Measurements from ENCODE around the gene CHMP6.

DNA sequence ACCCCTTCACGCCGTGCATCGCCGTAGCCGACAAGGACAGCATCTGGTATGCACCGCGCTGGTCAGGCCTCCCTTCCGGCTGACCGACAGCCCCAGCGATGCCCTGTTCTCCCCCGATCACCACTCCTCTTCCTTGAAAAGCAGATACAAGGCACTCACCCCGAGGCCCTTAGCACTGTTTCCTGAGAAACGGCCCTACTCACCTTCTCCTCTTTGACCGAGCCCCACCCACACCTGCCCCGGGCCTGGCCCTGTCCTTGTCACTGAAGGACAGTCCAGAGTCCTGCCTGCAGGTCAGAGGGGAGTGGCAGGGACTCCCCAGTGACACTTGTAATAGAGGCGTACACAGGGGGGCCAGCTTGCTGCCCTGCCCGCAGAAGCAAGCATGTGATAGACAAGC is 45.9 kb upstream of the CHMP6 start:
- TF ChIP-seq, protein P1, sequence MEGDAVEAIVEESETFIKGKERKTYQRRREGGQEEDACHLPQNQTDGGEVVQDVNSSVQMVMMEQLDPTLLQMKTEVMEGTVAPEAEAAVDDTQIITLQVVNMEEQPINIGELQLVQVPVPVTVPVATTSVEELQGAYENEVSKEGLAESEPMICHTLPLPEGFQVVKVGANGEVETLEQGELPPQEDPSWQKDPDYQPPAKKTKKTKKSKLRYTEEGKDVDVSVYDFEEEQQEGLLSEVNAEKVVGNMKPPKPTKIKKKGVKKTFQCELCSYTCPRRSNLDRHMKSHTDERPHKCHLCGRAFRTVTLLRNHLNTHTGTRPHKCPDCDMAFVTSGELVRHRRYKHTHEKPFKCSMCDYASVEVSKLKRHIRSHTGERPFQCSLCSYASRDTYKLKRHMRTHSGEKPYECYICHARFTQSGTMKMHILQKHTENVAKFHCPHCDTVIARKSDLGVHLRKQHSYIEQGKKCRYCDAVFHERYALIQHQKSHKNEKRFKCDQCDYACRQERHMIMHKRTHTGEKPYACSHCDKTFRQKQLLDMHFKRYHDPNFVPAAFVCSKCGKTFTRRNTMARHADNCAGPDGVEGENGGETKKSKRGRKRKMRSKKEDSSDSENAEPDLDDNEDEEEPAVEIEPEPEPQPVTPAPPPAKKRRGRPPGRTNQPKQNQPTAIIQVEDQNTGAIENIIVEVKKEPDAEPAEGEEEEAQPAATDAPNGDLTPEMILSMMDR (IDR thresholded peaks at IDR 0.05) = no peak
- TF ChIP-seq POLR2A (IDR thresholded peaks at IDR 0.05) = no peak
